Camera-type eye (tissue), 1 donor: ENCODE measurements around the gene PCDHGA4. TPM values are rescaled to one million over a fixed set of nuclear protein-coding genes. Genes with fewer than 3 reads are reported as not detected.

Experiments used
- total RNA-seq: library from RNA; depleted of rRNA; stranded (reverse); fragments of >200 nt; gene quantifications from one replicate; pipeline ENCODE4 v1.2.3, GENCODE V29; 2014

PCDHGA4 gene
- total RNA-seq, 1 donor from 2014 or later, result 11.1 TPM

GRCh38 chr5:141397756-141398551, 43.1 kb downstream of the PCDHGA4 start, which contains the start of gene PCDHGB5:
Gene PCDHGB5, plus strand, starts transcription at chr5:141397947. Its CDS starts 181 bp downstream, at chr5:141398128.

DNA sequence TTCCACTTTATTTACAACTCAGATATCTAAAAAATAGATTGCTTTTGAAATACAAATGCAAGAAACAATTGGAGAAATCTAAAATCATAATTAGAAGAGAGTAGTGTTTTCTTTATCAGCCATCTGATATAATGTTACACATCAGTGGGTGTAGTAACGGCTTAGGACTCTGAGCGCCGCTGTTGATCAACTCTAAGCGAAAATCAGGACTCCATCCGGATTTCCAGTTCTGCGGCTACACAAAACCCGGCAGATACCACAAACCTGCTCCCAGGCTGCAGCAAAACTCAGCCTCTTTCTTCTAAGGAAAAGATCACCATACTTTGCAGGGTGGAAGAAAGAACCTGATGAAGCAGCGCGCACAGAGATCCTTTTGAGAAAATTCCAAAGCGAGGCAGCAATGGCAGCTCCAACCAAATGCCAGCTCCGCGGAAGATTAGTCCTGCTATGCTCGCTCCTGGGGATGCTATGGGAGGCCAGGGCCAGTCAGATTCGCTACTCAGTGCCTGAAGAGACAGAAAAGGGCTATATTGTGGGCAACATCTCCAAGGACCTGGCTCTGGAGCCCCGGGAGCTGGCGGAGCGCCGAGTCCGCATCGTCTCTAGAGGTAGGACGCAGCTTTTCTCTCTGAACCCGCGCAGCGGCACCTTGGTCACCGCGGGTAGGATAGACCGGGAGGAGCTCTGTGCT, 47.9 kb downstream of the PCDHGA4 start, which contains the start of gene PCDHGA9:
PCDHGA9 (plus strand) TSS at position 226 of the 691 bp plus-strand sequence; CDS start at position 401, 175 bp downstream.

Other genes starting within 250 kb of the PCDHGA4 start
- 4.5 TPM for gene PCDHB4, start 233.2 kb upstream of the PCDHGA4 start, total RNA-seq
- 8.4 TPM for gene PCDHB5, start 219.8 kb upstream of the PCDHGA4 start, total RNA-seq
- gene PCDHB6, start 205.0 kb upstream of the PCDHGA4 start, total RNA-seq, result 2.0 TPM
- 7.9 TPM for gene PCDHB7, start 182.4 kb upstream of the PCDHGA4 start, total RNA-seq
- gene PCDHB8, start 177.2 kb upstream of the PCDHGA4 start, total RNA-seq, result 3.4 TPM
- gene PCDHB16, start 172.6 kb upstream of the PCDHGA4 start, total RNA-seq, result 9.2 TPM
- 5.9 TPM for gene PCDHB9, start 167.9 kb upstream of the PCDHGA4 start, total RNA-seq
- gene PCDHB10, start 162.7 kb upstream of the PCDHGA4 start, total RNA-seq, result 12.9 TPM
- 9.5 TPM for gene PCDHB11, start 155.4 kb upstream of the PCDHGA4 start, total RNA-seq
- 15.0 TPM for gene PCDHB12, start 146.3 kb upstream of the PCDHGA4 start, total RNA-seq
- gene PCDHB13, start 141.1 kb upstream of the PCDHGA4 start, total RNA-seq, result 11.2 TPM
- gene PCDHB14, start 131.7 kb upstream of the PCDHGA4 start, total RNA-seq, result 13.5 TPM
- 14.5 TPM for gene PCDHB15, start 109.6 kb upstream of the PCDHGA4 start, total RNA-seq
- not detected for gene SLC25A2, start 51.0 kb upstream of the PCDHGA4 start, total RNA-seq
- 133 TPM for gene TAF7, start 34.2 kb upstream of the PCDHGA4 start, total RNA-seq
- gene PCDHGA1, start 24.5 kb upstream of the PCDHGA4 start, total RNA-seq, result 1.8 TPM
- 15.8 TPM for gene PCDHGA2, start 16.3 kb upstream of the PCDHGA4 start, total RNA-seq
- 7.5 TPM for gene PCDHGA3, start 11.2 kb upstream of the PCDHGA4 start, total RNA-seq
- gene PCDHGB1, start 4.9 kb upstream of the PCDHGA4 start, total RNA-seq, result 10.9 TPM
- gene PCDHGB2, start 5.0 kb downstream of the PCDHGA4 start, total RNA-seq, result 14.6 TPM
- 10.6 TPM for gene PCDHGA5, start 9.1 kb downstream of the PCDHGA4 start, total RNA-seq
- gene PCDHGB3, start 15.2 kb downstream of the PCDHGA4 start, total RNA-seq, result 14.2 TPM
- 13.2 TPM for gene PCDHGA6, start 18.9 kb downstream of the PCDHGA4 start, total RNA-seq
- gene PCDHGA7, start 27.7 kb downstream of the PCDHGA4 start, total RNA-seq, result 11.2 TPM
- 20.7 TPM for gene PCDHGB4, start 32.7 kb downstream of the PCDHGA4 start, total RNA-seq
- gene PCDHGA8, start 37.6 kb downstream of the PCDHGA4 start, total RNA-seq, result 10.1 TPM
- gene PCDHGB5, start 42.9 kb downstream of the PCDHGA4 start, total RNA-seq, result 23.4 TPM
- 21.7 TPM for gene PCDHGA9, start 47.8 kb downstream of the PCDHGA4 start, total RNA-seq
- 15.1 TPM for gene PCDHGB6, start 53.0 kb downstream of the PCDHGA4 start, total RNA-seq
- 15.6 TPM for gene PCDHGA10, start 58.0 kb downstream of the PCDHGA4 start, total RNA-seq
- 26.6 TPM for gene PCDHGB7, start 62.7 kb downstream of the PCDHGA4 start, total RNA-seq
- gene PCDHGA11, start 66.0 kb downstream of the PCDHGA4 start, total RNA-seq, result 19.0 TPM
- gene PCDHGA12, start 75.5 kb downstream of the PCDHGA4 start, total RNA-seq, result 12.6 TPM
- gene PCDHGC3, start 120.9 kb downstream of the PCDHGA4 start, total RNA-seq, result 79.3 TPM
- gene PCDHGC4, start 130.0 kb downstream of the PCDHGA4 start, total RNA-seq, result 25.1 TPM
- 6.6 TPM for gene PCDHGC5, start 134.1 kb downstream of the PCDHGA4 start, total RNA-seq